ENCODE measurements around the gene TIMP2.
A peak's percentile ranks its signal among the peaks of the same experiment; 100 is the strongest.

The TIMP2 gene

GRCh38 chr17:78864117-78864516 is 61.1 kb downstream of the TIMP2 start:
- no peak for TF ChIP-seq CTCF (conservative IDR thresholded peaks at IDR 0.05; ENCODE audit: low read depth, low read length)
- no peak overlapping the region for H3K4me3 ChIP-seq (ENCODE audit: low read depth, low read length)
- DNase-seq (ENCODE audit: low read depth), result no peak

- TF ChIP-seq CTCF (conservative IDR thresholded peaks at IDR 0.05; ENCODE audit: low read depth, low read length), result no peak
- peak; percentile 98 for DNase-seq (ENCODE audit: low read depth)
- no peak overlapping the region for H3K4me3 ChIP-seq (ENCODE audit: low read depth, low read length)
Measured at GRCh38 chr17:78862073-78863023, 62.8 kb downstream of the TIMP2 start.

- no peak overlapping the region for H3K4me3 ChIP-seq (ENCODE audit: low read depth, low read length)
- TF ChIP-seq CTCF (conservative IDR thresholded peaks at IDR 0.05; ENCODE audit: low read depth, low read length), result no peak
- DNase-seq (ENCODE audit: low read depth), result no peak
Measured at GRCh38 chr17:78861229-78861628, 64.0 kb downstream of the TIMP2 start.

- no peak for TF ChIP-seq CTCF (conservative IDR thresholded peaks at IDR 0.05; ENCODE audit: low read depth, low read length)
- no peak for DNase-seq (ENCODE audit: low read depth)
- no peak overlapping the region for H3K4me3 ChIP-seq (ENCODE audit: low read depth, low read length)
Measured at GRCh38 chr17:78859051-78859450, 66.1 kb downstream of the TIMP2 start.

GRCh38 chr17:78857266-78857665 is 67.9 kb downstream of the TIMP2 start:
- TF ChIP-seq CTCF (conservative IDR thresholded peaks at IDR 0.05; ENCODE audit: low read depth, low read length), result no peak
- DNase-seq (ENCODE audit: low read depth), result no peak
- H3K4me3 ChIP-seq (ENCODE audit: low read depth, low read length), result no peak overlapping the region

- H3K4me3 ChIP-seq (ENCODE audit: low read depth, low read length), result no peak overlapping the region
- no peak for DNase-seq (ENCODE audit: low read depth)
- no peak for TF ChIP-seq CTCF (conservative IDR thresholded peaks at IDR 0.05; ENCODE audit: low read depth, low read length)
Measured at GRCh38 chr17:78855561-78856165, 69.5 kb downstream of the TIMP2 start.

Data from choroid plexus epithelial cell (primary cell).